ENCODE data around the gene EXOC4.

EXOC4 gene

GRCh38 chr7:134024739-134025138 is 771.9 kb downstream of the EXOC4 start:
- POLR2A ChIA-PET = no interaction called here

DNA sequence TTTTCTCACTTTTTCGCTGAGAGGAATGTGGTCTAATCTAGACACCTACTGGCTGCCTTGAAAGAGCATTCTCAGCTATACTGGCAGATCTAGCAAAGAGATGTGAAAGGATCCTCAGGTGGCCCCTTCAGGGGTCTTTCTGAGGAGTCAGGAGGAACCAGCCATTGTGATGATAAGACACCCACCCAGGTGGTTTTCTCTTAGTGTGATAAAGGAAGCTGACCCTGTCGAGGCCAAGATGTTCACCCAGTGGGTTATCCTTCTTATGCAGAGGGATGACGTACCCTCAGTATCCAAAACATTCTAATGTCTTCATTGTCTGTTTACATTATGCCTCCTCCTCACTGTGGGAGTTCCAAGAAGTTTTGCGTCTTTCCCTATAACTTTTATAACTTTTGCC is 776.0 kb downstream of the EXOC4 start:
- CTCF ChIA-PET = no interaction called here
- TF ChIP-seq, protein P1, sequence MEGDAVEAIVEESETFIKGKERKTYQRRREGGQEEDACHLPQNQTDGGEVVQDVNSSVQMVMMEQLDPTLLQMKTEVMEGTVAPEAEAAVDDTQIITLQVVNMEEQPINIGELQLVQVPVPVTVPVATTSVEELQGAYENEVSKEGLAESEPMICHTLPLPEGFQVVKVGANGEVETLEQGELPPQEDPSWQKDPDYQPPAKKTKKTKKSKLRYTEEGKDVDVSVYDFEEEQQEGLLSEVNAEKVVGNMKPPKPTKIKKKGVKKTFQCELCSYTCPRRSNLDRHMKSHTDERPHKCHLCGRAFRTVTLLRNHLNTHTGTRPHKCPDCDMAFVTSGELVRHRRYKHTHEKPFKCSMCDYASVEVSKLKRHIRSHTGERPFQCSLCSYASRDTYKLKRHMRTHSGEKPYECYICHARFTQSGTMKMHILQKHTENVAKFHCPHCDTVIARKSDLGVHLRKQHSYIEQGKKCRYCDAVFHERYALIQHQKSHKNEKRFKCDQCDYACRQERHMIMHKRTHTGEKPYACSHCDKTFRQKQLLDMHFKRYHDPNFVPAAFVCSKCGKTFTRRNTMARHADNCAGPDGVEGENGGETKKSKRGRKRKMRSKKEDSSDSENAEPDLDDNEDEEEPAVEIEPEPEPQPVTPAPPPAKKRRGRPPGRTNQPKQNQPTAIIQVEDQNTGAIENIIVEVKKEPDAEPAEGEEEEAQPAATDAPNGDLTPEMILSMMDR (IDR thresholded peaks at IDR 0.05; ENCODE audit: control extremely low read depth, extremely low read depth, low read depth, missing control alignments) = no peak
- POLR2A ChIA-PET = no interaction called here
- no peak for DNase-seq (ENCODE audit: extremely low spot score)

More at GRCh38 chr7:134024739-134025138, 771.9 kb downstream of the EXOC4 start:
- CTCF ChIA-PET = interaction anchor here (1.0 to 1.6 kb wide), 3 partner anchors 10 to 14 kb away, joined by 3 to 4 read pairs (median 4); no protein-coding TSS in a partner anchor
- no peak for DNase-seq (ENCODE audit: extremely low spot score)
- TF ChIP-seq, protein P1 (IDR thresholded peaks at IDR 0.05; ENCODE audit: control extremely low read depth, extremely low read depth, low read depth, missing control alignments) = no peak

- ChIA-PET CTCF (no interaction called here), POLR2A (no interaction called here)
Measured at GRCh38 chr7:134029743-134030142, 776.9 kb downstream of the EXOC4 start.

DNA sequence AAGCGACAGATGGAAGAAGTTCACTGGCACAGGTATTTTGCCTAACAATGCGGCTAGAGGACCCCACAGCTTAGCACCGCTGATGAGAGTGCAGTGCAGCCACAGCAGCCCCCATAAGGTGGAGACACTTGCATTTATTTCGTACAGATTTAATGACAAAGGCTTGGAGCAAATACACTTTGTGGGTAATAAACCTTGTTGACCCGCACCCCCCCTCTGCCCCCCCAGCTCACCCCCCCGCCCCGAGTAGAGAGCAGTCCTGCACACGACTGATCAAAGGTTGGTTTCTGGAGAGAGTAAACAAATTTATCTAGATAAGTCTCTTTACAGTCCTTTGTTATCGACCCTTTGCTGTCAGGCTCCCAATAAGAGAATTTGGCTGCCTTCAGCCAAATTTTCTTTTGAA is 777.6 kb downstream of the EXOC4 start:
- ChIA-PET POLR2A (no interaction called here), CTCF (interaction anchor here (1.5 kb wide), 1 partner anchor 110 kb away, joined by 5 read pairs; no protein-coding TSS in a partner anchor)
- no peak for DNase-seq (ENCODE audit: extremely low spot score)
- TF ChIP-seq, protein P1 (IDR thresholded peaks at IDR 0.05; ENCODE audit: control extremely low read depth, extremely low read depth, low read depth, missing control alignments) = no peak

More at GRCh38 chr7:134029743-134030142, 776.9 kb downstream of the EXOC4 start:
- DNase-seq (ENCODE audit: extremely low spot score) = no peak
- TF ChIP-seq, protein P1 (IDR thresholded peaks at IDR 0.05; ENCODE audit: control extremely low read depth, extremely low read depth, low read depth, missing control alignments) = no peak

DNA sequence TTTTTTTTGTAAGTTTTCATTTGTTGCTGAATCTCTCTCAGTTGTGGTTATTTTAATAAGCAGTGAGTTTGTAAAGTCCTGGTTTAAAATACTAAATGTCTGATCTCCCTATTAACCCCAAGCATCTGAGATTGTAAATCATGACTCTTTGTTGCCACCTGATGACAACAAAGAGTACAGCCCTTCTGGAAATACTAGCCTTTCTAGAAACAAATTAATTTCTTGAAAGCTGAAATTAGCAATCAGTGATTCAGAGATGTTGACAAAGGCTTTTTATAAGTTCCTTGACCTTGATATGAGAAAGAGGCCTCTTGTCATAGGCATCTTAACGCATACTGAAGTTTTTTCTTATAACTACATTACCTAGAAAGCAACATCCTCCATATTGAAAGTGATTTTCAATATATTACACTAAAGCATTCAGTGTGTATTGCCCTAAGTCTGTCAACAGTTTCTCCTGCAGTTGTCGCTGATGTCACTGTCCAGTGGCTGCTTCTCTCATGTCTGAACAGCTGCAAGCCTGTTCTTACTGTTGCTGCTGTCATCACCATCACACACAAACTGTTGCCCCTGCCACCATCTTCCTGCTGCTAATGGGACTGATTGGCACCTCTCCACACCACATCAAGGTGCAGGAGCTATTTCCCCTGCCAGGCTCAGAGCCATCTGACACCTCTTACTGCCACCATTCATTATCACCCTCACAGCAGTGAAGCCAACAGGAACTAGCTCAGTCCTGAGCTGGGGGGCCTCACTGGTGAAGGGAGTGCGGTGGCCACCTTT is 779.1 kb downstream of the EXOC4 start:
- TF ChIP-seq, protein P1 (IDR thresholded peaks at IDR 0.05; ENCODE audit: control extremely low read depth, extremely low read depth, low read depth, missing control alignments) = no peak
- no peak for DNase-seq (ENCODE audit: extremely low spot score)
- POLR2A ChIA-PET = no interaction called here
- CTCF ChIA-PET = interaction anchor here (1.0 to 1.5 kb wide), 2 partner anchors 14 to 108 kb away, joined by 3 to 5 read pairs; no protein-coding TSS in a partner anchor

DNA sequence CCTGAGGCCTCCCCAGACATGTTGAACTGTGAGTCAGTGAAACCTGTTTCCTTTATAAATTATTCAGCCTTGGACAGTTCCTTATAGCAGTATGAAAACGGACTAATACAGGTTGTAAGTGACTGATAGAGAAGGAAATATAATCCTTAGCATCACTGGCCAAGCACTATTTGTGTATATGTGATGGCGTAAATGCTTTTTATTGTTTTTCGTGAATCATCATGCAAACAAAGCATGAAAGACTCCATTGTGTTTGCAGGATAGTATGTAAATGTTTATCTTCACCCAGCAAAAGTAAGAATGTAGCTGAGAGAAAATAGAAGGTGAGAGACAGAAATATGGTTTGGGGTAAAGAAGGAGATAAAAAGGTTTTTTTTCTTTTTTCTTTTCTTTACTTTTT is 781.8 kb downstream of the EXOC4 start:
- TF ChIP-seq, protein P1 (IDR thresholded peaks at IDR 0.05; ENCODE audit: control extremely low read depth, extremely low read depth, low read depth, missing control alignments) = no peak
- POLR2A ChIA-PET = no interaction called here
- CTCF ChIA-PET = interaction anchor here (1.4 kb wide), 1 partner anchor 12 kb away, joined by 4 read pairs; no protein-coding TSS in a partner anchor
- DNase-seq (ENCODE audit: extremely low spot score) = no peak

Measured in GM10248 (cell line).